ENCODE measurements around the gene GMIP.

GMIP gene

GRCh38 chr19:19659646-19660245 is 16.3 kb upstream of the GMIP start:
- DNase-seq: no peak

- DNase-seq: no peak
Measured at GRCh38 chr19:19657397-19657783, 13.9 kb upstream of the GMIP start.

DNA sequence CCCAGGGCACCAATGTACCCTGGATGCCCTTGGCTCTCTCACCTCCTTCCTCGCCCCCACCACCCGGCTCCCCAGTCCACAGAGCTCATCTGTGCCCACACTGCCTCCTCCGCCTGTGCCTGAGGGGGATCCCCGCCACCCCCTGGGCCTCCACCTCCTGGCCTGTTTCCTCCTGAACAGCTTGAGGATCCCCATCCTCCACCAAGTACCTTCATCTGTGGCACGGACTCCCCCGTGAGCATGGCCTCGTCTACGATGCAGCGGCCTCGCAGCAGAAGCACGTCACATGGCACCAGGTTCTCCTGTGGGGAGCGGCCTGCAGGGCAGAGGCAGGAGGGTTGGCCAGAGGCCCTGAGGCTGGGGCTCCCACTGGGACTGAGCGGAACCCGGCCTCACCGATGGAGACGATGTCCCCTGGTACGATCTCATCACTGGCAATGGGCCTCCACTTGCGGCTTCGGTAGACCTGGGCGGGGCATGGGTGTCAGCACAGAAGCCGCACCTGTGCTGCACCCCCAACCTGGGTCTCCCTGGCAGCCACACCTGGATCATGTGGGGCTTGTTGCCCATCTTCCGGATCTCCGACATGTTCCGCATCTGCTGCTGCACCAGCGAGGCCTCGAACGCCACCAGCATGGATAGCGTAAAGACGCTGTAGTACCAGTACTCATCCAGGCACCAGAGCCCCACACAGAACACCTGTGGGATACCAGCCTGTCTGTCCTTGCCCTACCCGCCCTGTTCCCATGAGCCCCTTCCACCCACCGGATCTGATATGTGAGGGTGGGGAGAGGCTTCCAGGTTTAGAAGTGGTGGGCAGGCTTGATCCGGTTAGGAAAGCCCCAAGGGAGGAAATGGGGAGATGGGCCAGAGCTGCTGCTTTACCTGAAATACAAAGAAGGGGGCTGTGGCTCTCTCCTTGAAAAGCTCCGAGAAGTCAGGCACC is 13.3 kb upstream of the GMIP start:
- DNase-seq: no peak

DNA sequence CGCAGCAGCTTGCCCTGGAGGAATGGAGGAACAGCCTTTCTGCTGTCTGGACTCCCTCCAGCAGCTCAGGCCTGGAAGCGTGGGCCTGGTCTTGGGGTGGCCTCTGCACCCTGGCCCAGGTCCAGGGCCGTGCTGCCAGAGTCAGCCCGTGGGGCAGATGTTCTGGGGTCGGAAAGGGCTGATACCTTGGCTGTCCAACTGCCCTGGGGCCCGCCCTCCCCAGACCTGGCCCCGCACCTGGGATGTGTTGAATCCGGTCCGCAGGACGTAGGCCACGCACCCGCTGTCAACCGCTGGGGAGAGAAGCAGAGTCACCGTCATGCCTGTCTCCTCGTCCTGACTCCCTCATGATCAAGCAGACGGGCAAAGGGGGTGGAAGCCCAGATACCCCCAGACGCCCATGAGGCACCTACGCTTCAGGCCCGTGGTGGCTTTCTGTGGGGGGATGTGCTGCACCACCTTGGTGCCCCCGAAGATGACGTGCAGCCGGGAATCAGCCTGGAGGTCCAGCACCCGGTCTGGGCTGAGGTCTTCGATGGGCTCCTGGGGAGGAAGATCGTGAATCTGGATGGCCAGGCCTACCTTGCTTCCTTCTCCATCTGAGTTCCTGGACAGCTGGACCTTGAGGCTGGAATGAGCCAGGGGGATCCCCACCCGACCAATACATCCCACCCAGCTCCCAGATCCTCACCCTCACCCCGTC is 12.3 kb upstream of the GMIP start:
- DNase-seq: no peak

DNA sequence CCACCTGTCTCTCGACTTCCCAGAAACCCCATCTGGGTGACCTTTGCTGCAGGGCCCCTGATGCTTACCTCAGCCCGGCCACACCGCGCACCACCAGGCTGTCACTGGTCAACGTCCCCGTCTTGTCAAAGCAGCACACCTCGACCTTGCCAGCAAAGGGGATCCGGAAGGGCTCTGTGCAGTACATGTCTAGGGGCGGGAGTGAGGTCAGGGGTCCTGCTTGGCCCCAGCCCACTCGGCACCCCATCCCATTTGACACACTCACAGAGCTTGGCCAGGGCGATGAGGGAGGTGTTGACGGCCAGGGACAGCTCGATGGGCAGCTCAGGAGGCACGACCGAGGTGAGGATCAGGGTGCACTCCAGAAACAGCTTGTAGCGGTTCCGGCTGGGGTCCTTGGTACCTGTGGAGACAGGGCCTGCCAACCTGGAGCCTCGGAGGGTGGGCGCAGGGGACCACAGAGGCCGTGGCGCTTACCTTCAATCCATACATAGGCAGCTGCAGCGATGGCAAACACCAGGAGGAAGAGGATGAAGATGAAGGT is 11.7 kb upstream of the GMIP start:
- no peak for DNase-seq

DNA sequence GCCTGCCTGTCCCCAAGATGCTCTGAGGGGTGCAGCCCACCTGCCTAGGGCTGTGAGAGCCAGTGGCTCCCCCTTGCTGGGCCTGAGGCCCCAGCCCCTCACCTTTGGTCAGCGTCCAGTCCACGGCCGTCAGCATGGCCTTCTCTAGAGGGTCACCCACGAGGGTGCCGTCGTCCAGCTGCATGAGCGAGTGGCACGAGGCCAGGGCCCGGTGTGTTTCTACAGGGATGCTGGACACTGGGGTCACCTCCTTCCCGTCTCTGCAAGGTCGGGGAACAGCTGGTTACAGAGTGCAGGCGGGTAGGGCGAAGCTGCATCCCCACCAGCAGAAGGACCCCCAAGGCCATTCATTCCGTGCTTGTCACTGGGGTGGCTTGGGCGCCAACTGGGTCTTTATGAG is 11.0 kb upstream of the GMIP start:
- no peak for DNase-seq

DNA sequence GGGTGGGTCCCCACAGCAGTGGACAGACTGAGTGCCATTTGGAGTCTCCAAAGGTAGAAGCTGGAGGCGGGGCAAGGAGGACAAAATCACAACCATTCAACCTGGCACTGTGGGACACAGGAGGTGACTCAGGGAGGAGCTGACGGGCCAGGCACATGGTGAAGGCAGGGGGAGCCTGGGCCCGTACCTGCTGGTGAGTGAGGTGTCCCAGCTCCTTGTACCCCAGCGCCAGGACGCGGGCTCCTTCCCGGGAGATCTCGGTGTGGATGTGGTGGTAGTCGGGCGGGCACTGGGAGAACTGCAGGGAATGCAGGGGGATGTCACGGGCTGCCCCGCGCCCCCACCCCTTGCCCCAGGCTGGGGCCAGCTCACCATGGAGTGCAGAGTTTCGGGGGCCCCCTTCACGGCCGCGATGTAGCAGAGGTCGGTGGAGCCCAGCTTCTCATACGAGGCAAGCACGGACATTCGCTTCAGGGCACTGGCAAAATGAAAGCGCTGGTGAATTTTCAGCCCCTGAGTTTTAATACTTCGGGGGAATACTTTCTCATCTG is 10.2 kb upstream of the GMIP start:
- no peak for DNase-seq

DNA sequence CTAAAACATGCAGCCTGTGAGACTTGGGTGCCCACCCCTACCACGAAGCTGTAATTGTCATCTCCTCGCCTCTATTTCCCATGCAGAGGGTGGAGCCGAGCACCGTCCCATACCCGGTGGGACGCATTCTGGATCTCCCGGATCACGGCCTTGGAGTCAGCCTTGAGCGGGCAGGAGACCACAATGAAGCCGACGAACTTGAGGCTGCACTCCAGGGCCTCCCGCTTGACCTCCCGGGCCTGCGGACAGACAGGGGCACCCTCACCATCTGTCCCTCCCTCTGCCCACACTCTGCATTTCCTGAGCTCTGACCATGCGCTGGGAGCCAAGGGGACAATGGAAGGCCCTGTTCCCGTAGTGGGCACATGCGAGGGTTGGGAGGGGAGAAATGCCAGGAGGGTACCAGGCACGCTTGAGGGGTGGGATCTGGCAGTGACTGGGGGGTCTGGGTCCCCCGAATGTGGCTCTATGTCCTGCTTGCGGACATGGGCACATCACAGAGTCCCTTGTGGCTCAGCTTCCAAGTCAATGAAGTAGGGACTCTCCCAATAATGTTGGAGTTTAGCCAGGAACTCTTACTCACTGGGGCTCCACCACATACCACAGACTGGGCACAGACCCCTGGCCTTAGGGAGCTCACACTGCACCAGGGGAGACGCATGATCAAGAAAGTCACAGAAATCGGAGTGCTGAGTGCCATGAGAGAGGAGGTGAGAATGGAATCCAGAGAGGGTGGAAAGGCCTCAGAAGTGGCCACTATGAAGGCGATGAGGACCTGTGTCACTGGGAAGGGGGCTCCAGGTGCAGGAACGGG is 9.2 kb upstream of the GMIP start:
- no peak for DNase-seq

- DNase-seq: no peak
Measured at GRCh38 chr19:19651076-19651475, 7.6 kb upstream of the GMIP start.

DNA sequence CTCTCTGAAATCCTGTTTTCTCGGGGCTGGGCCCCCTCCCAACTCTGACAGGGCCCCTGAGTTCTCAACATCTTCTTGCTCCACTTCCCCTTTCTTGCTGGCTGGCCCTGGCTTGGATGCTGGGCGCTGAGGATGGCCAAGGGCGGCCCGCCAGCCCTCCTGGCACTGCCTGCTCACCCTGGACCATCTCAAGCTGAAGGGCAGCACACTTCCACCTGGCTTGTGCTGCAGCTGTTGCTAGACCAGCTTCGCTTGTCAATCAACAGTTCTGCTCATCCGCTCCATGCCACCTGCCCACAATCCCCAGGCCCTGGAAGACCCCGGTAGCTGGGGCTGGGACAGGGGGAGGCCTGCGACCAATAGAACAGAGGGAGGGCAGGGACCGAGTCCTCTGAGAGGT is 6.9 kb upstream of the GMIP start:
- DNase-seq: no peak

DNA sequence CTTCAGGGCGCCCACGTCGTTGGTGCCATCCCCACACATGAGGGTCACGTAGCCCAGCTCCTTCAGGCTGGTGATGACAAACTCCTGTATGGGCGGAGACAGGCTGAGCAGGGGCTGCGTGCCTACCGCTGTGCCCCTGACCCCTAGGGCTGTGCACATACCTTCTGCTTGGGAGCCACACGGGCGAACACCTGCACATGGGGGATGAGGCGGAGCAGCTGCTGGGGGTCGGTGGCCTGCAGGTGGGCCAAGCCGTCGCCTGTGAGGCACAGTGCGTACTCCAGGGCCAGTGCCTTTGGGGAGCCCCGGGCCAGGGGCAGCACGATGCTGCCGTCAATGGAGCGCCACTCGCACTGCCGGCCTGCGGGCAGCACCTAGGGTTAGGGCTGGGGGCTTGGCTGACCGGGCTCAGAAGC is 6.1 kb upstream of the GMIP start:
- no peak for DNase-seq

- no peak for DNase-seq
Measured at GRCh38 chr19:19649155-19649554, 5.7 kb upstream of the GMIP start.

GRCh38 chr19:19647037-19647835 is 3.8 kb upstream of the GMIP start:
- no peak for DNase-seq

GRCh38 chr19:19645233-19645870 is 1.9 kb upstream of the GMIP start:
- DNase-seq: no peak

GRCh38 chr19:19644054-19644388 is 564 bp upstream of the GMIP start:
- DNase-seq: no peak

- DNase-seq: peak; percentile 13 to 49 (median 48)
Measured at GRCh38 chr19:19642506-19643157, 825 bp downstream of the GMIP start.

DNA sequence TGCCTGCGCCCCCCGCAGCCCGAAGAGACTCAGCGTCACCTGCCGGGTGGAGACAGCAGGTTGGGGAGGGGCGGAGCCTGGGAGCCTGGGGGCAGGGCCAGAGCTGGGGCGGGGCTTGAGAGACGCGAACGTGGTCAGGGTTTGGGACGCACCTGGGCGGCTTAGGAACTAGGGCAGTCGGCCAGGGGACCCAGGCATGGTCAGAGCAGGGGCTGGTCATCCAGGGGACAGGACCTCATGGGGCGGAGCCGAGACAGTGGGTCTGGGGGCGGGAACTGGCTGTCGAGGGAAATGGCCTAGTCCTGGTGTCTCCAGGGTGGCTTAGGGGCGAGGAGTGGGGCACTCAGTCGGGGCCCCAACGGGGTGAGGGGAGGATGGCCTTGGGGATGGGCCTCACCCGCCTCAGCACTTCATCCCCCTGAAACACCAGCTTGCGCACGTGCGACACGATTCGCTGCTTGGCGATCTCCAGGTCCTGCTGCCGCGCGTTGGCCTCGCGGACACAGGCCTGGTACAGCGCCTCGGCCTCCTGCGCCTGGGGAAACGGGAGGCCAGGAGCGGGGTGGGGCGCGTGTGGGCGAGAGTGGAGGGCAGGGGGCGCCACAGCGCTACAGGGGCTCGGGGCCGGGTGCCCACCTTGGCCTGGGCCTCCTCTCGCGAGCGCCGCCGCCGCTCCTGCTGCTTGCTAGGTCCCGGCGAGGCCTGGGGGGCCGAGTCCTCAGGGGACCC is 5.8 kb downstream of the GMIP start:
- DNase-seq: no peak

GRCh38 chr19:19637186-19637522 is 6.3 kb downstream of the GMIP start:
- DNase-seq: no peak

DNA sequence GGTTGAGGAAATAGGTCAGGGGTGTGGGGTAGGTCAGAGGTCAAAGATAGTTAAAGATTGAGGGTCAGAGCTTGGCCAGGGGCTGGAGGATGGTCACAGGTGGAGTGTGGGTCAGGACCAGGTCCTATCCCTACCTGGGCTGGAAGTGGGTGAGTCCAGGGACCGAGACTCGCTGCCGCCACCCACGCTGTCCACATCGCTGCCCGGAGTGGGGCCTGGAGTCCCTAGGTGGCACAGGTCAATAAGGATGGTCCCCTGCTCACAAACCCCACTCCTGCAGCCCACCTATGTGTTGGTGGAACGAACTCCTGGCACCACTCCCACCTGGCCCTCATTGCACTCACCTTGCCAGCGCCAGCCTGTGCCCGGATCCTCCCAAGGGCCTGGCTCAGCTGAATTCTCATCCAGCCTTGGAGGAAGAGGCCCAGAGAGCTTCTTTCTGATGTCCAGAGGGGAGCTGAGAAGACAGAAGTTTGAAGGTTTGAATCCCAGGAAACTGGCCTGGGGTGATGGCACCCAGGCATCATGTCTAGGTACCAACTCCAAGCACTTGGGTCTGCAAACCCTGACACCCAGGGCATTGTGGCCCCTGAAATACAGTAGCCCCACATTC is 6.8 kb downstream of the GMIP start:
- no peak for DNase-seq

Measured in suppressor macrophage (primary cell).